ENCODE data around the gene LRRC47.
A peak's percentile ranks its signal among the peaks of the same experiment; 100 is the strongest.
"Not testable (repeated sequence)": the region's sequence is repeated elsewhere in the genome, so short reads cannot be mapped to it uniquely, and the experiment has no call there.

The LRRC47 gene

GRCh38 chr1:3771108-3772026 lies 24.9 kb downstream of the LRRC47 start:
- peak; percentile 39 for DNase-seq

GRCh38 chr1:3770047-3770765 lies 26.1 kb downstream of the LRRC47 start:
- peak; percentile 18 for DNase-seq

- DNase-seq = peak; percentile 20
These were observed 27.4 kb downstream of the LRRC47 start for GRCh38 chr1:3768811-3769390.

- peak; percentile 16 for DNase-seq
These were observed 28.9 kb downstream of the LRRC47 start for GRCh38 chr1:3767328-3767925.

GRCh38 chr1:3763351-3764125 lies 32.8 kb downstream of the LRRC47 start:
- DNase-seq = peak; percentile 11

GRCh38 chr1:3762873-3763228 lies 33.4 kb downstream of the LRRC47 start:
- DNase-seq = no peak

GRCh38 chr1:3762151-3762872 lies 34.0 kb downstream of the LRRC47 start:
- peak; percentile 17 for DNase-seq

- DNase-seq = peak; percentile 19
These were observed 34.8 kb downstream of the LRRC47 start for GRCh38 chr1:3761296-3762010.

GRCh38 chr1:3759796-3760195 lies 36.5 kb downstream of the LRRC47 start:
- DNase-seq = peak; percentile 7

- peak; percentile 11 for DNase-seq
These were observed 37.1 kb downstream of the LRRC47 start for GRCh38 chr1:3759164-3759563.

- DNase-seq = peak; percentile 5
These were observed 39.9 kb downstream of the LRRC47 start for GRCh38 chr1:3756394-3756793.

- peak; percentile 16 for DNase-seq
These were observed 42.4 kb downstream of the LRRC47 start for GRCh38 chr1:3753656-3754454.

GRCh38 chr1:3752400-3752945 lies 43.8 kb downstream of the LRRC47 start, which contains the start of gene CCDC27:
Gene CCDC27, plus strand, starts transcription at chr1:3752450. Its CDS starts 32 bp downstream, at chr1:3752482.
- DNase-seq = peak; percentile 9

GRCh38 chr1:3750741-3751140 lies 45.6 kb downstream of the LRRC47 start:
- no peak for DNase-seq

- no peak for DNase-seq
These were observed 46.8 kb downstream of the LRRC47 start for GRCh38 chr1:3749512-3749911.

- not testable (repeated sequence) for DNase-seq
These were observed 47.9 kb downstream of the LRRC47 start for GRCh38 chr1:3748316-3748900.

- DNase-seq = peak; percentile 25
These were observed 48.4 kb downstream of the LRRC47 start for GRCh38 chr1:3747903-3748302.

- no peak for DNase-seq
These were observed 48.8 kb downstream of the LRRC47 start for GRCh38 chr1:3747522-3747848.

- peak; percentile 86 for DNase-seq
These were observed 49.3 kb downstream of the LRRC47 start for GRCh38 chr1:3746830-3747521.

Data from left hindlimb (tissue), 1 donor.